HG03378 (cell line): ENCODE data around the gene SYT12.

Source experiments
- ATAC-seq: cut with Tn5 transposase; IDR thresholded peaks from one replicate; pipeline ENCODE4 v1.9.1; 2021; ENCODE audit warnings: mild to moderate bottlenecking, moderate library complexity; ENCODE audit not compliant: unreplicated experiment

Gene SYT12

GRCh38 chr11:67027943-67028542 is 5.1 kb downstream of the SYT12 start:
- ATAC-seq = peak; percentile 72

- no peak for ATAC-seq
Observed at GRCh38 chr11:67029146-67029545, 6.2 kb downstream of the SYT12 start.

DNA sequence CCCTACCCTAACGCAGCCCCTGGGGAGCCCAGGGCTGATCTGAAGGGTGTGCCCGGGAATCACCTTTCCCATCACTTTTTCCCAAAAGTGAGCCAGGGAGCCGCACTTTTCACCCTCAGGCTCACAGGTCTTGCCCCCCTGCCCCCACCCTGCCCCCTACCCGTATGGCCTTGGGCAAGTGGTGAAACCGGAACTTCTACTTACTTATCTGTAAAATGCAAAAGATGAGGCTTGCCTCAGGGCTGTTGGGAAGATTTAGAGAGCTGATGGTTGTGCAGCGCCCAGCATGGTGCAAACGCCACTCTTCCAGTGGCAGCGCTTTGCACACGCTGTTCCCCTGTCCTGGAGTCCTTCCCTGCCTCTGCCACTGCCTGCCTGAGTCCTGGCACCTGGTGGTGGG is 8.0 kb downstream of the SYT12 start:
- no peak for ATAC-seq

GRCh38 chr11:67031791-67032561 is 9.0 kb downstream of the SYT12 start:
- ATAC-seq = no peak

DNA sequence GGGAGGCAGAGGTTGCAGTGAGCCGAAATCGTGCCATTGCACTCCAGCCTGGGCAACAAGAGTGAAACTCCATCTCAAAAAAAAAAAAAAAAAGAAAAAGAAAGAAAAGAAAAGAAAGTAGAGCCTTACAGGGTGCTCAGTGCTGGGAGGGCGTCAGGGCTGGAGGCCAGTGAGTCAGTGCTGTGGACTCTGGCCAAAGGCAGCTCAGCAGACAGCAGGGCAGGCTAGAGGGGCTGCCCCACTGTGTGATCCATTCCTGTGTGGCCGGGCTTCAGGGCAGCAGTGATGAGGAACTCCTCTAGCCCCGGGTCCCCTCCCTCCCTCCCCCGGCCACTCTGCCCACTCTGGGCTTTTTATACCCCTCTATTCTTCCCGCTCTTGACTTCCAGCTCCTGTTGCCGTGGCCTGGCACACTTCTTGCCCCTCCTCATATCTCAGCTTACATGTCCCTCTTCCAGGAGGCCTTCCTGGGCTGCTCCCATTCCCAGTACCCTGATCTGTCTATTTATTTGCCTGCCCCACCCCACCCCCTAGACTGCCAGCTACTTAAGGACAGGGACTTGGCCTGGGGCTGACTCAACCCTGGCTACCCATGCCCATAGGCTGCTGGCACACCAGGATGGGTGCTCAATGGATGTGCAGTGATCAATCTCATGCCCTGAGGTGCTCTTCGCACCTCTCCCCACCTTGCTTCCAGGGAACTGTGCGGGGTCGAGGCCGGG is 10.1 kb downstream of the SYT12 start:
- ATAC-seq = no peak

- ATAC-seq = no peak
Observed at GRCh38 chr11:67033661-67034166, 10.8 kb downstream of the SYT12 start.

DNA sequence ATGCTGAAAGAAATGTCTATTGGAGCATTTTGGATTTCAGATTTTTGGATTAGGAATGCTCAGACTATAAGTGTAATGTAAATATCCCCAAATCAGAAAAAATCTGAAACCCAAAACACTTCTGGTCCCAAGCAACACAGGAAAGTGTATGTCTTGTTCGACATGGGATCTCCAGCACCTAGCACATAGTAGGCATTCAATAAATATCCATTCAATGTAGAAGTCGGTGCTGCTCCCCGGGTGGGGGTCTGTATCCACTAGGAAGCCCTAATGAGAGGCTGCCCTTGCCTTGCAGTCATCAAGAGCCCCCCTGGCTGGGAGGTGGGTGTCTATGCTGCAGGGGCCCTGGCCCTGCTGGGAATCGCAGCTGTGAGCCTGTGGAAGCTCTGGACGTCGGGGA is 11.4 kb downstream of the SYT12 start:
- ATAC-seq = no peak

DNA sequence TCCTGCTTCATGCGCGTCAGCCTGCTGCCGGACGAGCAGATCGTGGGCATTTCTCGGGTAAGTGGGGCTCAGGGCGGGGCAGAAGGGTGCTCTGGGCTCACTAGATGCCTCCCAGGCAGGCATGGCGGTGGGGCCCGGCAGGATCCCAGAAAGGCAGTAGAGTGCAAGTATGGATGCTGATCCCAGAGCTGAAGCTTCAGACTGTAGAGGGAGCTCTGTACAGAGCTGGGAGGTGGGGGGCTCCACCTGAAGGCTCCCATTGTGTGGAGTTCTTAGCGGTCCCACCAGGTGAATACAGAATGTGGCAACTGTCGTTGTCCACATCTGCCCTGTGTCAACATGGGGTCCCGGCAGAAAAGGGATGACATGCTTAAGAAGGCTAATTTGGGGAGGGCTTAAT is 17.2 kb downstream of the SYT12 start:
- ATAC-seq = no peak

DNA sequence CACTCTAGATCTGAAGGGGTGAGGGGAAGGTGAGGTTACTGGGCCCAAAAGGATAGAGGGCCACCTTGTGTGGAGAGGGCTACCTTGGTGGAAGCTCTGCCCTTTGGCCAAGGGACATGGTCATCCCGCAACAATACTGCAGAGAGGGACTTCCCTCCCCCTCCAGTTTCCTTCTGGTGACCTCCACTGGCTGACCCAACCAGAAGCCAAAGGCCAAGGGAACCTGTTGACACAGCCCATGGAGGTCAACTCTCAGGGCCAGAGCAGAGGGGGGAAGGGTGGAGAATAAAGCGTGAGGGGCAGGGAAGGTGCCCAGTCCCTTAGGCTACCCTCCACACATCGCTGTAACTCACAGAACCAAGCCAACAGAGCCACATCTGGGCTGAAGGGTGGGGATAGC is 18.7 kb downstream of the SYT12 start:
- no peak for ATAC-seq

- no peak for ATAC-seq
Observed at GRCh38 chr11:67043572-67044349, 20.8 kb downstream of the SYT12 start.

DNA sequence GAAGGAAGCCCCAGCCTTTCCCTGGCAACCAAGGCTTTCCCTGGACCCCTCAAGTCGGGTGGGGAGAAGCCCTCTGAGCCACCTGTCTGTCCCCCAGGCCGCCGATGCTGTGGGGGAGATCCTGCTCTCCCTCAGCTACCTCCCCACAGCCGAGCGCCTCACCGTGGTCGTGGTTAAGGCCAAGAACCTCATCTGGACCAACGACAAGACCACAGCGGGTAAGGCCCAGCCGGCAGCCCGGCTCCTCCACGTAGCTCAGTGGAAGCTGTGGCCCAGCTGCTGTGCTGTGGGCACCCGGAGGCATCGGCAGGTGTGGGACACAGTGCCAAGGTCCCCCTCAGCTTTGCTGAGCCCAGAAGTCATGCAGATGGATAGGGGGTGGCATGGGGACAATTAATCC is 21.6 kb downstream of the SYT12 start:
- no peak for ATAC-seq

- ATAC-seq = no peak
Observed at GRCh38 chr11:67045314-67045713, 22.4 kb downstream of the SYT12 start.

DNA sequence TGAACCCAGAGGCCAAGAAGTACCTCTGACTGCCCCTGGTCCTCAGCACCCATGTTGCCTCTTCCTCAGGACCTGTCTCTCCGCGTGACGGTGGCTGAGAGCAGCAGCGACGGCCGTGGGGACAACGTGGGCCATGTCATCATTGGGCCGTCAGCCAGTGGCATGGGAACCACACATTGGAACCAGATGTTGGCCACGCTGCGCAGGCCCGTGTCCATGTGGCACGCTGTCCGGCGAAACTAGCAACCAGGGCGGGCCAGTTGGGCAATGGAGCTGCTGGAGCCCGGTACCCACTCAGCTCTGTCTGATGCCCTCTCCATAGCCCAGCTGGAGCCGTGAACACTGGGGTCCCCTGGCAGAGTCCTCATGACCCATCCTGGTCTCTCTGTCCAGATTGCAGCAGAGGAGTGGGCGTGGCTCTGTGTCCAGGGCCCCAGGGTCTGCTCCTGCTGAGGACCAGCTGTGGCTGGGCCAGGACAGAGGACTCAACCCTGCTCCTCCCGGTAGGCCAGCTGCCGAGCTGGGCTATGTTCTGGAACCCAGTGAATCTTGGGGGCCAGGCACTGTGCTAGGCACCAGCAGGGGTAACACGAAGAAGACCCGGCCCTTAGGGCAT is 25.7 kb downstream of the SYT12 start:
- ATAC-seq = no peak

DNA sequence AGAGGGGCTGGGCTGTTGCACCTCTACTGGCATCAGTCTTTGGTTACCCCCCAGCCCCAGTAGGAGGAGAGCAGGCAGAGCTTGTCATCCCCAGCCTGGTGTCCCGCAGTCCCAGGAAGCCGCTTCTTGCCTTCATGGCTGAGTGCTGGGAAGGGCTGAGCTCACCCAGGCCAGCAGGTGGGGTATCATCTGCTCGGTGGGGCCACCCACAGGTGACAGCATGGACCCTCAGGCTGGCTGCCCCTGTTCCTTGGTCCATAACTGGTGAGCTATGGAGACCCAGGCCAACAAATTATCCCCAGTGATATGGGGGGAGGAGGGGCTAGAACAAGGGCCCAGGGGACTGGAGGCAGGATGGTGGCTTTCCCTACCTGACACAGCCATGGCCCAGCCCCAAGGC is 27.2 kb downstream of the SYT12 start:
- no peak for ATAC-seq

DNA sequence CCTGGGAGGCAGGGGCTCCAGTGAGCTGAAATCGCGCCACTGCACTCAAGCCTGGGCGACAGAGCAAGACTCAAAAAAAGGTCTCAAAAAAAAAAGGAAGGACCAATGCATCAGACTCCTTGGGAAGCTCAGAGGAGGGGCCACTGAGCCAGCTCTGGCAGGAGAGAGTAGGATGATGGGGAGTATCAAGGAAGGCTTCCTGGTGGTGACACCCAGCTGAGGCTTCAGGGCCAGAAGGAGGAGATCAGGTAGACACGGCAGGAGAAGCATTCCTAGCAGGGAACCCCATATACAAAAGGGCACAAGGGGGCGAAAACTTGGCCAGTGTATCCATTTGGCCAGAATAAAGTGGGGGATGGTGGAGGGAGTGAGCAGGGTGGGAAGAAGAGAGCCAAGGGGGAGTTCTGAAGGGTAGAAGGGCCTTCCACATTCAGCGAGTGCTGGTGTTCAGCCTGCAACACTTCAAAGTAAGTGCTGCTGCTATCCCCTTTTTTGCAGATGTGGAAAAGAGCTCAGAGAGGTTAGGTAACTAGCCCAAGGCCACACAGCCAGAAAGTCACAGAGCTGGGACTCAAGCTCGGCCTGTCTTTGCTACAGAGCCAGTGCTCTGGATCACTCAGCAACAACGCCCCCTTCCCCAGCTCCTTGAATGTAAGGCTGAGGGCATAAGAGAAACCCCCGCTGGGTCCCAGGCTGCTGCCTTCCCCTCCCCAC is 28.4 kb downstream of the SYT12 start:
- no peak for ATAC-seq

- no peak for ATAC-seq
Observed at GRCh38 chr11:67051945-67052488, 29.1 kb downstream of the SYT12 start.

DNA sequence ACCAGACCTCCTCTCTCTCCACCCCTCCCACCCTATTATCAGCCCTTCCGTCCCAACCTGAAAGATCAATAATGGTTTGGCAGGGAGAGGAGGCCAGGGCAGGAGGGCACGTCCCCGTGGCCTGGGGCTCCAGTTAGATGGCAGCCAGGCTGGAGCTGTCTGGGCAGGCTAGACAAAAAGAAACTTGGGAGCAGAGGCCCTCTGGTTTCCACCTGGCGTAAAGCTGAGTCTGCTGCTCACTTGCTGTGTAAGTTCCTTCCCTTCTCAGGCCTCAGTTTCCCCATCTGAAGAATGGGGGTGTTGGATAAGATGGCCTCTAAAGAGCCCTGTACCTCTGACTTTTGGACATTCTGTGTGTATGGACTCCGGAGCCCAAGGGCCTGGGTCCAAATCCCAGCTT is 30.0 kb downstream of the SYT12 start:
- no peak for ATAC-seq

- ATAC-seq = no peak
Observed at GRCh38 chr11:67053896-67054329, 31.0 kb downstream of the SYT12 start.

DNA sequence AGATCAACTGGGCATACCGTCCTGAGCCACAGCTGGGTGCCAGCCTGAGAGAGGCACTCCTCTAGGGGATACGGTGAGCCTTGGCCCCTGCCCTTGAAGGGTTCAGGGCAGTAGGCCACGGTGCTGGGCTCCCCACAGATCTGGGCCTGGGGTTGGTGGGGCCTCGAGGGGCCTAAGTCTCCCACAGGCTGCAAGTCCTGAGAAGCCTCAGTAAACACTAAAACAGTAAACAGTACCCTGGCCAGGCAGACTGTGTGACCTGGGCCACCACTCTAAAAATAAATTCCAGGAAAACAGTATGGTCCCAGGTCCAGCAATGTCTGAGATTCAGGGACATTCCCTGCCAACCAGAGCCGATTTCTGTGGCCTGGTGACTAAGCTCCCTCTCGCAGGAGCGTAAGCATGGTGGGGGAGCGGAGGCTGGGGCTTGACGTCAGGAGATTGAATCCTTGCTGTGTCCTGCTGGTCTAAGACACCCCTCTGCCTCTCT is 31.5 kb downstream of the SYT12 start:
- ATAC-seq = no peak
